Measurements from ENCODE around the gene CERS3. TPM values are rescaled to one million over a fixed set of nuclear protein-coding genes. Genes with fewer than 3 reads are reported as not detected.

CERS3 gene
- total RNA-seq, result 0.13 and 0.49 TPM in 2 replicates

GRCh38 chr15:100528833-100529428 is at the start of gene CERS3:
CERS3 (minus strand) TSS chr15:100528950; CDS start chr15:100501849, 27,101 bp downstream.
- H3K4me1 Mint-ChIP-seq, result no peaks in the 10 kb centered on the region
- ATAC-seq (ENCODE audit: low read depth), result no peak
- ChIA-PET POLR2A (no interaction called here), CTCF (no interaction called here)
- DNase-seq, result no peak
- TF ChIP-seq CTCF (IDR thresholded peaks at IDR 0.05), result no peak
- H3K27ac Mint-ChIP-seq, result no peak within 1 kb of the TSS
- no peaks in the 10 kb centered on the region for H3K36me3 Mint-ChIP-seq (ENCODE audit: low read depth)
- peaks cover 25% of the 10 kb centered on the region for H3K27me3 Mint-ChIP-seq
- H3K4me3 Mint-ChIP-seq, result no peak within 1 kb of the TSS
- intact Hi-C loops (cut with micrococcal nuclease), result no loop called here
- H3K9me3 Mint-ChIP-seq, result no peaks in the 10 kb centered on the region

- peaks cover 3% of the 10 kb centered on the region for H3K4me1 Mint-ChIP-seq
Measured at GRCh38 chr15:100573526-100573925, 44.8 kb upstream of the CERS3 start.

GRCh38 chr15:100572362-100572983 is 43.7 kb upstream of the CERS3 start:
- H3K27me3 Mint-ChIP-seq, result no peaks in the 10 kb centered on the region
- no peak for TF ChIP-seq CTCF (IDR thresholded peaks at IDR 0.05)
- H3K27ac Mint-ChIP-seq, result no peak overlapping the region
- peaks cover 3% of the 10 kb centered on the region for H3K4me1 Mint-ChIP-seq
- peaks cover 44% of the 10 kb centered on the region for H3K36me3 Mint-ChIP-seq (ENCODE audit: low read depth)
- no peak overlapping the region for H3K4me3 Mint-ChIP-seq
- no peaks in the 10 kb centered on the region for H3K9me3 Mint-ChIP-seq
- POLR2A ChIA-PET, result interaction anchor here (1.0 kb wide), 1 partner anchor 30 kb away, joined by 3 read pairs; the partner anchor contains the start of genes ASB7 and LINS1
- peak; percentile 31 for ATAC-seq (ENCODE audit: low read depth)
- CTCF ChIA-PET, result interaction anchor here (0.6 to 5.7 kb wide), 10 partner anchors 16 to 1299 kb away, joined by 3 to 80 read pairs (median 4); partner anchors contain the start of genes ADAMTS17, ASB7 and LINS1
- DNase-seq, result no peak
- intact Hi-C loops (cut with micrococcal nuclease), result loop anchor here (1.0 to 2.0 kb wide), 3 partner anchors 222 to 644 kb away; no protein-coding TSS in a partner anchor

More at GRCh38 chr15:100573526-100573925, 44.8 kb upstream of the CERS3 start:
- DNase-seq (no peak), ATAC-seq (ENCODE audit: low read depth) (no peak)
- TF ChIP-seq CTCF (IDR thresholded peaks at IDR 0.05), result no peak
- CTCF ChIA-PET, result interaction anchor here (0.6 to 5.7 kb wide), 8 partner anchors 10 to 1300 kb away, joined by 3 to 80 read pairs (median 5); partner anchors contain the start of gene ADAMTS17
- Mint-ChIP-seq H3K4me3 (no peak overlapping the region), H3K27ac (no peak overlapping the region), H3K27me3 (no peaks in the 10 kb centered on the region), H3K36me3 (ENCODE audit: low read depth) (peaks cover 42% of the 10 kb centered on the region), H3K9me3 (no peaks in the 10 kb centered on the region)
- intact Hi-C loops (cut with micrococcal nuclease), result loop anchor here (2.0 kb wide), 1 partner anchor 645 kb away; no protein-coding TSS in a partner anchor
- POLR2A ChIA-PET, result no interaction called here

GRCh38 chr15:100571592-100572167 is 42.9 kb upstream of the CERS3 start:
- no peak for ATAC-seq (ENCODE audit: low read depth)
- Mint-ChIP-seq H3K9me3 (no peaks in the 10 kb centered on the region), H3K27ac (no peak overlapping the region), H3K4me1 (no peaks in the 10 kb centered on the region), H3K4me3 (no peak overlapping the region), H3K36me3 (ENCODE audit: low read depth) (peaks cover 44% of the 10 kb centered on the region), H3K27me3 (no peaks in the 10 kb centered on the region)
- POLR2A ChIA-PET, result interaction anchor here (1.0 kb wide), 1 partner anchor 31 kb away, joined by 3 read pairs; the partner anchor contains the start of genes ASB7 and LINS1
- no peak for TF ChIP-seq CTCF (IDR thresholded peaks at IDR 0.05)
- intact Hi-C loops (cut with micrococcal nuclease), result loop anchor here (1.0 to 2.0 kb wide), 4 partner anchors 221 to 1299 kb away; no protein-coding TSS in a partner anchor
- no peak for DNase-seq
- CTCF ChIA-PET, result interaction anchor here (1.0 to 5.7 kb wide), 6 partner anchors 77 to 643 kb away, joined by 3 to 80 read pairs (median 5); partner anchors contain the start of gene ADAMTS17
